ENCODE data around the gene CD84.
A peak's percentile ranks its signal among the peaks of the same experiment; 100 is the strongest.
"Not testable (repeated sequence)": the region's sequence is repeated elsewhere in the genome, so short reads cannot be mapped to it uniquely, and the experiment has no call there.

Gene CD84

DNA sequence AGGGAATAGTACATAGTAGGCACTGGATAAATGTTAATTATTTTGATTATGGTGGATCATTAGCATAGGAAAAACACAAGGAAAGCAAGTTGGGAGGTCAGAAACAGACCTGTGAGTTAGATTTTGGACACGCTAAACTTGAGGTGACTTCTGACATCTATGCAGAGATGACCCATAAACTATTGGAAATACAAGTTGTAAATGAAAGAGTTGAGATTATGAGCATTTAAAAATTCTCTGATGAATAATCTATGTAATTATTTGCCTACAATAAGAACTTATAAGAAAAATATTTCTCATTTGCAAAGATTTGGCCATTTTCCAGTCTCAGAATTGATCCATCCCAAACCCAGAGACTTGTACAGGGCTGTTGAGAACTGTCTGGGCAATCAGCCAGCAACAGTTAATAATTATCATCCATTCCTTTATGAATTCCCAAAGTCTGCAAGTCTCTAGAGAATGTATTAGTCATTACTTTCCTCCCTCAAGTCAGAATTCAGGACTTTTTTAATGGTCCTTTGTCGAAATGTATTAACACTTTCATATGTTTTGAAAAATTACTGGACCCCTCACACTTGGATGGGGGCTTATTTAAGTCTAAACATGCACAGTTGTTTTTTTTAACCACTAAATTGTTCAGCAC is 36.9 kb downstream of the CD84 start:
- DNase-seq (ENCODE audit: low read depth in 1 of 2, low spot score in 1 of 2), result no peak

DNA sequence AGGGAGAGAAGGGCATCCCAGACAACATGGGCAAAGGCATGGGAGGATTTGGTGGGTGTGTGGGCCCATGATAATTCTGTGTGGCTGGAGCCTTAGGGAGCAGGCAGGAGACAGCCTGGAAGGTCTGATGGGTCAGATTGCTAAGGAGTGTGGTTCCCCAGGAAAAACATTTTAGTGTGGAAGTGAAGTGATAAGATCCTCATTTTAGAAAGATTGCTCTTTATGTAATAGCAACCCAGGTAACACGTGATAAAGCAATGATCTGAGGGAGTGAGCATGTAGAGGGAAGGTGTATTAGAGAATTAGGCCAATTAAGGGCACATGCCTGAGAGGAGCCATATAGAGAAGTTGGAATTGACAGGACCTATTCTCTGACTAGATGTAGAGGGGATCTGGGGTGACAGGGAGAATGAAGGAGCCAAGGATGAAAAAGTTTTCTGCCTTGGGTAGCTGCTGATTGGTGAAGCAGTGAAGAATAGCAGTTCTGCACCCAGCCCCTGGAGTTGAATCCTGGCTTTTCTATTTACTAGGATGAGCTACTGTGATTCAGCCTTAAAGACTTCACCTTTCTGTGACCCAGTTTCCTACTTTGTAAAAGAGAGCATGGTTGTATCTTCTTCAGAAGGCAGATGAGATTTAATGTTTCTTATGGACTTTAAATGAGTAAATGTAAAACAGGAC is 37.5 kb downstream of the CD84 start:
- DNase-seq (ENCODE audit: low read depth in 1 of 2, low spot score in 1 of 2), result no peak

DNA sequence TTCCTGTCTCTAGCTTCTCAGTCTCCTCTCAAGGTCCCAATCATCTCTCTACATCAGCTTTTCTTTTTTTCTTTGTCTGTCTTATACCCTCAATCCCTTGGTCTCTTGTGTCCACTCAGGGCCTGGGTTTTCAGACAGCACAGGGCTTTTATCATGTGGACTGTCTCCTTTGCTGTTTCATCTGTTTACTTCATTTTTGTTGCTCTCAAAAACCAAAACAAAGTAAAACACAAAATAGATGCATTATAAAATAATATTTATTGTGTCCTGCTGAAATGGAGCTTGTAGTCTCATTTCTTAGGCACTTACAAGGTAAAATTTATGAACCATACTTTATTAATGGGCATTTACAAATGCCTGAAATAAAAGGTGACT is 38.5 kb downstream of the CD84 start:
- no peak for DNase-seq (ENCODE audit: low read depth in 1 of 2, low spot score in 1 of 2)

DNA sequence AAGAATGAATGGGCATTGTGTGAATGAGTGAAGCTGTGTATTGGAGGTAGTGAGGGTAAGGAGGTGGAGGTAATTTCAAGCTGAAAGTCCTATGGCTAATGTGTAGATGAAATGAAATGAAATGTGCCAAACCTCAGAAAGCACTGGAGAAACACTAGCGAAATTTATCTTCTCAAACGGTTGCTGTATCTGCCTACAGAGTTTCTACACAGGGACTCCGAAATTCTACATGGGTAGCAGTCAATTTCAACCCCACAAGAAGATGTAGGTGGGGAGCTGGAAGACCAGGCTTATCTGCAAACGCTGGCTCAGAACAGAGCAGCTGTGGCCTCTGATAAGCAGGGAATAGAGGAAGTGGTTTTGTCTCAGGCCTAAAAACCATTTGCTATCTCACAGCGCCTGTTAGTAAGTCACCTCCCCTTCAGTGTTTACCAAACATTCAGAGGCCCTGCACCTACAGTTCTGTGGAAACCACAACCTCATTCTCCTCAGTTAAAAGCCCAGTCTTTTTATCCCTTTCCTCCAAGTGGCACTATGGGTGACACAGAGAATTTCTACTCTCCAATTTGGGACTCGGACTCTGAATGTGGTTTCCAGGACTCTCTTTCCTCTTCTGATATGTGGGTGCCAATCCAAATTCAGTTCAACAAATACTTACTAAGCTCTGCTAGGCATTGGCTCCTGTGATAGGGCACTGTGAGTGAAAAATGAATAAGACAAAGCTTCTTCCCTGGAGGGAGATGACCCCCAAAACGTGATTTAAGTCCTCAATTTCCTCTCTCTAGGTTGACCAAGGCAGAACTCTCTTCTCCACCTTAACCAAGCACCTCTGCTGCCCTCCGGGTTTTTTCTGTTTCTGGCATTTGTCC is 39.1 kb downstream of the CD84 start:
- peak in 1 of 2 donors; percentile 28 for DNase-seq (ENCODE audit: low read depth in 1 of 2, low spot score in 1 of 2)

DNA sequence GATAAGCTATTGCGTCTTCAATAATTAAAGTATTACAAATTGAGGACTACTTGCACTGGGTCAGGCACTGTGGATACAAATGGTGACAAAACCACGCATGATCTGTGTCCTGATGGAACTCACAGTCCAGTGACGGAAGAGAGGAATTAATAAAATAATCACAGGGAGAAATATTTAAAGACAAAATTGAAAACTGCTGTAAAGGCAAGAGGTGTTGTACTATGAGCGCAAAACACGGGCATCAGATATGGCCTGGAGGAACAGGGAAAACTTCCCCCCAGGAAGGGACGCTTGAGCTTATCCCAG is 39.7 kb downstream of the CD84 start:
- no peak for DNase-seq (ENCODE audit: low read depth in 1 of 2, low spot score in 1 of 2)

DNA sequence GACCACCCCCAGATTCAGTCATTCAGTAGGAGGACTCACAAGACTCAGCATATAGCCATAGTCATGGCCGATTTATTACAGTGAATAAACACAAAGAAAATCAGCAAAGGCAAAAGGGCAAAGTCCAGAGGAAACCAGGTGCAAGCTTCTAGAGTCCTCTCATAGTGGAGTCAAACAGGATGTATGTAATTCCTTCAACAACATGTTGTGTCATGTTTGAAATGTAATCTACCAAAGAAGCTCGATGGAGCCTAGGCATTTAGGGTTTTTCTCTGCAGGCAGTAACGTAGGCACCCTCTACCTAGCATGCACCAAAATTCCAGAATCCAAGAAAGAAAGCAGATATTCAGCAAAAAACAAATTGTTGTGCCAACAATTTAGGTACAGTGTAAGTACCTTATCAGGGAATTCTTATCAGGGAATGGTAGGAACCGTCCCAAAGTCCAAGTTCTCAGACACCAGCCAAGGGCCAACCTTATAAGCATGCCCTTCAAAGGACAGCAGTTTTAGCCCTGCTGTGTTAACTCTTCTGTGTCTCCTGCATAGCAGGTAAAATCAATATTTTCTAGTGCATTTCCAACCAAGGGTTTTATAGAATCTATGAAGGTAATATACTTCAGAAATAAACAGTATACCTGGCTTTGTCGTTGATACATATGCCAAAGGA is 40.2 kb downstream of the CD84 start:
- DNase-seq (ENCODE audit: low read depth in 1 of 2, low spot score in 1 of 2), result no peak

DNA sequence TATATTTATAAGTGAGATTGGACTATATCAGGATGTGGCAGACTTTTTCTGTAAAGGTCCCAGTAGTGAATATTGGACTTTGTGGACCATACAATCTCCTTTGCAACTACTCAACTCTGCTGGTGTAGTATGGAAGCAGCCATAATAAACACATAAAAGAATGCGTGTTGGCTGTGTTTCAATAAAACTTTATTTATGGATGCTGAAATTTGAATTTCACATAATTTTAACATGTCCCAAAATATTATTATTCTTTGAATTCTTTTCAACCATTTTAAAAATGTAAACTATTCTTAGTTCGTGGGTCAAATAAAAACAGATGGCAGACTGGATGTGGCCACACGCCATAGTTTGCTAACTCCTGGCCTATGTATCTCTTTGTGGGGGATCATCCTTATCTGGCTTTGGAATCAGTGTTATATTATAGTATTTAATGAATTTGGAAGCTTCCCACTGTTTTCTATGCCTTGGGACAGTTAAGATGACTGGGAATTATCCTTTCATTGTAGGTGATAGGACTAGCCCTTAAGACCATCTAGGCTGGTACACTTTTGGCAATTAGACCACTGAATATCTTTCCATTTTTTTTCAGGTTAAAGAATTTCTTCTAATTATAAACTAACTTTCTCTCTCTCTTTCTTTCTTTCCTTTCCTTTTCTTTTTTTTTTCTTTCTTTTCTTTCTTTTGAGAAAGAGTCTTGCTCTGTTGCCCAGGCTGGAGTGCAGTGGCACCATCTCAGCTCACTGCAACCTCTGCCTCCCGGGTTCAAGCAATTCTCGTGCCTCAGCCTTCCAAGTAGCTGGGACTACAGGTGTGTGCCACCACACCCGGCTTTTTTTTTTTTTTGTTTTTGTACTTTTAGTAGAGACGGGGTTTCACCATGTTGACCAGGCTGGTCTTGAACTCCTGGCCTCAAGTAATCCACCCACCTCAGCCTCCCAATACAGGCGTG is 41.3 kb downstream of the CD84 start:
- no peak for DNase-seq (ENCODE audit: low read depth in 1 of 2, low spot score in 1 of 2)

DNA sequence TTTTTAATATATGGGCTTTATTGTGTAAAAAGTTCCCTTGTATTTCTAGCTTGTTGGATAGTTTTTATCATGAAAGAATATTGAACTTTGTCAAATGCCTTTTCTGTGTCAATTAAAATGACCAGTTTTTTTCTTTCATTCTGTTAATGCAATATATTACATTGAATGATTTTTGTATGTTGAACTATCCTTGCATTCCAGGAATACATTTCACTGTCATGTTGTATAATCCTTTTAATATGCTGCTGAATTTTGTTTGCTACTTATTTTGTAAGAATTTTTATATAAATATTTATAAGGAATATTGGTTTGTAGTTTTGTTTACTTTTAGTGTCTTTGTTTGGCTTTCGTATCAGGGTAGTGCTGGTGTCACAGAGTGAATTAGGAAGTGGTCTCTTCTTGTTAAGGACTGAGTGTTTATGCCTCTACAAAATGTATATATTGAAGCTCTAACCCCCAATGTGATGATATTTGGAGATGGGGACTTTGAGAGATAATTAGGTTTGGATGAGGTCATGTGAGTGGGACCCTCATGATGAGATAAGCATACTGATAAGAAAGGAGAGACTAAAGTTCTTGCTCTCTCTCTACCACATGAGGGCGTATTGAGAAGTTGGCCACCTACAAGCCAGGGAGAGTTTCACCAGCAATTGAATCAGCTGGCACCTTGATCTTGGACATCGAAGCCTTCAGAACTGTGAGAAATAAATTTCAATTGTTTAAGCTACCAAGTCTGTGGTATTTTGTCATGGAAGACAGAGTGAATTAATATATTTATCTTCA is 44.3 kb downstream of the CD84 start:
- DNase-seq (ENCODE audit: low read depth in 1 of 2, low spot score in 1 of 2), result no peak

DNA sequence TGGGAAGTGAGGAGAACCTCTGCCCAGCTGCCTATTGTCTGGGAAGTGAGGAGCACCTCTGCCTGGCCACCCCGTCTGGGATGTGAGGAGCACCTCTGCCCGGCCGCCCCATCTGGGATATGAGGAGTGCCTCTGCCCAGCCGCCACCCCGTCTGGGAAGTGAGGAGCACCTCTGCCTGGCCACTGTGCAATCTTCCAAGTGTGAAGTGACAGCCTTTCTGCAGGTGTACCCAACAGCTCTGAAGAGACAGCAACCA is 46.8 kb downstream of the CD84 start:
- DNase-seq (ENCODE audit: low read depth in 1 of 2, low spot score in 1 of 2), result not testable (repeated sequence)

DNA sequence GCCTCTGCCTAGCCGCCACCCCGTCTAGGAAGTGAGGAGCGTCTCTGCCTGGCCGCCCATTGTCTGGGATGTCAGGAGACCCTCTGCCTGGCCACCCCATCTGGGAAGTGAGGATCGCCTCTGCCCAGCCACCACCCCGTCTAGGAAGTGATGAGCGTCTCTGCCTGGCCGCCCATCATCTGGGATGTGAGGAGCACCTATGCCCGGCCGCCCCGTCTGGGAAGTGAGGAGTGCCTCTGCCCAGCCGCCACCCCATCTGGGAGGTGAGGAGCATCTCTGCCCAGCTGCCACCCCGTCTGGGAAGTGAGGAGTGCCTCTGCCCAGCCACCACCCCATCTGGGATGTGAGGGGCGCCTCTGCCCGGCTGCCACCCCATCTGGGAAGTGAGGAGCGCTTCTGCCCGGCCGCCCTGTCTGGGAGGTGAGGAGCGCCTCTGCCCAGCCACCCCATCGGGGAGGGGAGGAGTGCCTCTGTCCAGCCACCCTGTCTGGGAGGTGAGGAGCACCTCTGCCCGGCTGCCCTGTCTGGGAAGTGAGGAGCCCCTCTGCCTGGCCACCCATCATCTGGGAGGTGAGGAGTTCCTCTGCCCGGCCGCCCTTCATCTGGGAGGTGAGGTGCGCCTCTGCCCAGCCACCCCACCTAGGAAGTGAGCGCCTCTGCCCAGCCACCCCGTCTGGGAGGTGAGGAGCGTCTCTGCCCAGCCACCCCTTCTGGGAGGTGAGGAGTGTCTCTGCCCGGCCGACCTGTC is 47.3 kb downstream of the CD84 start:
- DNase-seq (ENCODE audit: low read depth in 1 of 2, low spot score in 1 of 2), result not testable (repeated sequence)

DNA sequence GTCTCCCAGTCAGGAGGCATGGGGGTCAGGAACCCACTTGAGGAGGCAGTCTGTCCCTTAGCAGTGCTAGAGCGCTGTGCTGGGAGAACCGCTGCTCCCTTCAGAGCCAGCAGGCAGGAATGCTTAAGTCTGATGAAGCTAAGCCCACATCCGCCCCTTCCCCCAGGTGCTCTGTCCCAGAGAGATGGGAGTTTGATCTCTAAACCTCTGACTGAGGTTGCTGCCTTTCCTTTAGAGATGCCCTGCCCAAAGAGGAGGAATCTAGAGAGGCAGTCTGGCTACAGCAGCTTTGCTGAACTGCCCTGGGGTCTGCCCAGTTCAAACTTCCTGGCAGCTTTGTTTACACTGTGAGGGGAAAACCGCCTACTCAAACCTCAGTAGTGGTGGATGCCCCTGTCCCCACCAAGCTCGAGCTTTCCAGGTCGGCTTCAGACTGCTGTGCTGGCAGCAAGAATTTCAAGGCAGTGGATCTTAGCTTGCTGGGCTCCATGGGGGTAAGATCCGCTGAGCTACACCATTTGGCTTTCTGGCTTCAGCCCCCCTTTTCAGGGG is 49.8 kb downstream of the CD84 start:
- DNase-seq (ENCODE audit: low read depth in 1 of 2, low spot score in 1 of 2), result not testable (repeated sequence)

DNA sequence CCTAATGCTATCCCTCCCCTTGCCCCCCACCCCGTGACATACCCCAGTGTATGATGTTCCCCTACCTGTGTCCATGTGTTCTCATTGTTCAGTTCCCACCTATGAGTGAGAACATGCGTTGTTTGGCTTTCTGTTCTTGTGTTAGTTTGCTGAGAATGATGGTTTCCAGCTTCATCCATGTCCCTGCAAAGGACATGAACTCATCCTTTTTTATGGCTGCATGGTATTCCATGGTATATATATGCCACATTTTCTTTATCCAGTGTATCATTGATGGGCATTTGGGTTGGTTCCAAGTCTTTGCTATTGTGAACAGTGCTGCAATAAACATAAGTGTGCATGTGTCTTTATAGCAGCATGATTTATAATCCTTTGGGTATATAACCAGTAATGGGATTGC is 55.5 kb downstream of the CD84 start:
- not testable (repeated sequence) for DNase-seq (ENCODE audit: low read depth in 1 of 2, low spot score in 1 of 2)

DNA sequence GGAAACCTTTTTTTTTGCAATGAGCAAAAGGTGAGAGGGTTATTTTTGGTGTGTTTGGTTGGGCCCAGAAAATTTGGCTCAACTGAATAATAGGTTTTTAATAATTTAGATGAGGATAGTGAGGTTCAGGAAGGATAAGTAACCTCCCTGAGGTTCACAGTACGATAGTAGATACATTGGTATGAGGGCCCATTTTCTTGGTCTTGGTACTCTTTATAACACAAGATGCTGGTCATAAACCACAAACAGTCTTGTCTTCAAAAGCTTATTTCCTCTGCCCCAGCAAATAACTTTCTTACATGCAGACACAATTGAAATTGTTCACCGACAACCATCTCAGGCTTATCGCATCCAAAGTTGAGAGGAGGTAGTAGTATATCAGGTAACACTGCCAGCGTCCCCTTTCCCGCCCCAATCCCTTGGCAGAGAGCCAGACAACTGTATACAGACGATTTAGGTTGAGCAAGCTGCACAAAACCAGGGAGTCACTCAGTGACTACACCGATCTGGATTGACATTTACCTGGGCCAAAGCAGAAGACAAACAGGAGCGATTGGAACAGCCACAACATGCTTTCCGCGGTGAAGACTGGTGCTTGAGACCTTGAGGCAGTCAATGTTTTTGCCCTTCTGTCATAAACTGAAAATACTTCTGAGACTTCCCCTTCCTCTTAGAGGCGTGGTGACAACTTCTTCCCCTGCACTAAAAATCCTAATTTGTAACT is 56.5 kb downstream of the CD84 start, which contains the start of gene SLAMF6:
Gene SLAMF6, minus strand, starts transcription at position 634 of the 724 bp plus-strand sequence. Its CDS starts 63 bp downstream, at position 571.
- peak in 1 of 2 donors; percentile 44 for DNase-seq (ENCODE audit: low read depth in 1 of 2, low spot score in 1 of 2)

DNA sequence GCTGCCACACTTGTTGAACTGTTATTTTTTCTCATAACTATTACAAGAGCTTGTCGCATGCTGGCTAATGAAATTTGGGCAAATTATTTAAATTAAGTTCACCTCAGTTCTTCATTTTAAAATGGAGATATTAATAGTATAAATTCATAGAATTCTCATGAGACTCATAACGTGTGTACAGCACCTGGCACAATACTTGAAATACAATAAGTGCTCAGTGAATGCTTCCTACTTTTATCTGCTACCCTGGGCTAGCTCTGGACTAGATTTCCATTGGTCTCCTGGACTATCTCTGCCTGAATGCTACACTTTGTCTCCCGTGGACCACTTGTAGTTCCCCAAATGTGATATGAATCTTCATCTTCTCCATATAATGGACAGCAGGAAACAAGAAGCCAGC is 57.2 kb downstream of the CD84 start:
- DNase-seq (ENCODE audit: low read depth in 1 of 2, low spot score in 1 of 2), result no peak

DNA sequence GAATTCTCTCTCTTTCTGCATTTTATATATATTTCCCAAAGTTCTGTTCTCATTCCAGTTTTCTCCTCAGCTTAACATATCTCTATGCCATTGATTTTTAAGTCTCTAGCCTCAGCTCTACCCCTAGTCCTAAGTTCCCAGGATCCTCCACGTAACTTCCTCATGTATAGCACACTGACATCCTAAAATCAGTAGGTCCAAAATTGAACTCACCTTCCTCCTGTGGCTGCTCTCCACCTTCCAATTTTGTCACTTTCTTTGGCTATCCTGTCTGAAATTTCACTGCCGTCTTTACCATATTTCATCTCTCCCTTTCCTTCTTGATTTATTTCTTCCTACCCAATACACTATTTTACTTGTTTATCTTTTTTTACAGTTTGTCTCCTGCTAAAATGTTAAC is 57.7 kb downstream of the CD84 start:
- no peak for DNase-seq (ENCODE audit: low read depth in 1 of 2, low spot score in 1 of 2)

DNA sequence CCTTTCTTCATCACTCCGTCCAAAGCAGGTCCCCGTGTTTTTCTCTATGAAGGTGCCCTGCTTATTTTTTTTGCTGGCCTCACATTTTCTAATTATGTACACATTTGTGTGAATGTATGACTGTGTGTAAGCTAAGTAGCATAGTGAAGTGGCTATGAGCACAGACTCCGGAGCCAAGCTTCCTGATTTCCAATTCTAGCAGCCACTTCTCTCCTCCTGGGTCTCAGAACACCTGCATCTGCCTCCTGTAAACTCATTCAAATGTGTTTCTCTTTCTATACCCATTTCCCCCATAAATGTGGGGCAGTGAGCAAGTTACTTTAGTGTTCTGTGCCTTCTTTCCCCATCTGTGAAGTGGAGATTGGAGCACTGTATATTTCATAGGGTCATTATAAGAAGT is 58.3 kb downstream of the CD84 start:
- no peak for DNase-seq (ENCODE audit: low read depth in 1 of 2, low spot score in 1 of 2)

DNA sequence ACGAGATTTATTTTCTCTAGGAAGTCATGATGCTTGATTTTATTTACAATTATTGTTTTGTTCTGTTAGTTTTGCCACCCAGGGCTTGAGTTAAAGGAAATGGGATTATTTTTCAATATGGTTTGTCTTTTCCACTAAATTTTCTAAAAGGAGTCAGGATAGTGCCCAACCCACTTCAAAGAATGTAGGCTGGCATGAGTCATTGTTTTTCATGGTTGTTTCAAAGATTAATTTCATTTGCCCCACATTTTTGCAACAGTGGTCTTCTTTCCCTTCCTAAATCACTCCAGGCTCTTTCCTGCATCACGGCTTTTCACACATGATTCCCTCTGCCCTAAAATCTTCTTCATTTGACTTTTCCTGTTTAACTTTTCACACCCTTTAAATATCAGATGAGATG is 58.7 kb downstream of the CD84 start:
- DNase-seq (ENCODE audit: low read depth in 1 of 2, low spot score in 1 of 2), result no peak

Measured in activated CD4-positive, alpha-beta T cell treated with anti-CD3 and anti-CD28 coated beads, Interleukin-2, amount 50 U/mL, for 24 hours (primary cell).